ENCODE data around the gene C1orf210.

The C1orf210 gene

GRCh38 chr1:43312212-43312623 is 26.8 kb upstream of the C1orf210 start:
- no peak for DNase-seq (ENCODE audit: low spot score)

GRCh38 chr1:43311521-43311920 is 26.1 kb upstream of the C1orf210 start:
- no peak for DNase-seq (ENCODE audit: low spot score)

- DNase-seq (ENCODE audit: low spot score): no peak
These were observed 24.1 kb upstream of the C1orf210 start for GRCh38 chr1:43309405-43310025.

- DNase-seq (ENCODE audit: low spot score): no peak
These were observed 23.4 kb upstream of the C1orf210 start for GRCh38 chr1:43308635-43309404.

GRCh38 chr1:43307458-43308158 is 22.2 kb upstream of the C1orf210 start:
- DNase-seq (ENCODE audit: low spot score): no peak

- DNase-seq (ENCODE audit: low spot score): no peak
These were observed 21.5 kb upstream of the C1orf210 start for GRCh38 chr1:43306688-43307457.

- no peak for DNase-seq (ENCODE audit: low spot score)
These were observed 20.7 kb upstream of the C1orf210 start for GRCh38 chr1:43305926-43306687.

GRCh38 chr1:43305461-43305860 is 20.1 kb upstream of the C1orf210 start:
- no peak for DNase-seq (ENCODE audit: low spot score)

- no peak for DNase-seq (ENCODE audit: low spot score)
These were observed 19.5 kb upstream of the C1orf210 start for GRCh38 chr1:43304771-43305300.

GRCh38 chr1:43304314-43304681 is 18.9 kb upstream of the C1orf210 start:
- DNase-seq (ENCODE audit: low spot score): no peak

- no peak for DNase-seq (ENCODE audit: low spot score)
These were observed 18.3 kb upstream of the C1orf210 start for GRCh38 chr1:43303471-43304313.

- DNase-seq (ENCODE audit: low spot score): no peak
These were observed 17.5 kb upstream of the C1orf210 start for GRCh38 chr1:43302721-43303470.

GRCh38 chr1:43302201-43302600 is 16.8 kb upstream of the C1orf210 start:
- no peak for DNase-seq (ENCODE audit: low spot score)

- DNase-seq (ENCODE audit: low spot score): no peak
These were observed 15.2 kb upstream of the C1orf210 start, which contains the start of gene TIE1 for GRCh38 chr1:43300378-43301094. TSS of gene TIE1 (plus strand) at chr1:43300982. CDS start at chr1:43301072, 90 bp downstream.

- no peak for DNase-seq (ENCODE audit: low spot score)
These were observed 13.7 kb upstream of the C1orf210 start for GRCh38 chr1:43299101-43299500.

- DNase-seq (ENCODE audit: low spot score): no peak
These were observed 12.7 kb upstream of the C1orf210 start for GRCh38 chr1:43298055-43298454.

- no peak for DNase-seq (ENCODE audit: low spot score)
These were observed 10.8 kb upstream of the C1orf210 start for GRCh38 chr1:43296207-43296606.

GRCh38 chr1:43294761-43295160 is 9.4 kb upstream of the C1orf210 start:
- DNase-seq (ENCODE audit: low spot score): no peak

All from activated CD4-positive, alpha-beta T cell treated with anti-CD3 and anti-CD28 coated beads, Interleukin-2, Interleukin-4, amounts not matched to agents 100 ng/mL and 50 ng/mL, durations not matched to agents 16 hours and 8 hours (primary cell).